Measurements from ENCODE around the gene CLIC3. TPM values are rescaled to one million over a fixed set of nuclear protein-coding genes. Genes with fewer than 3 reads are reported as not detected.

Gene CLIC3
- total RNA-seq, 4 donors from 2014 or later: 0.36 TPM; not detected in 3

- no peaks in the 10 kb centered on the region for H3K27me3 ChIP-seq
- H3K4me1 ChIP-seq: peaks cover 4 to 16% of the 10 kb centered on the region in 2 donors
- H3K36me3 ChIP-seq: no peaks in the 10 kb centered on the region
- intact Hi-C loops (cut with DNase I; ENCODE audit: low total_unique reads): no loop called here
- H3K9me3 ChIP-seq: no peaks in the 10 kb centered on the region
- H3K27ac ChIP-seq: no peak overlapping the region
- ATAC-seq: no peak
- TF ChIP-seq CTCF (IDR thresholded peaks at IDR 0.05 in 4 of 5, conservative IDR thresholded peaks at IDR 0.05 in 1 of 5) (no peak), POLR2A (IDR thresholded peaks at IDR 0.05) (no peak)
- no peak overlapping the region for H3K4me3 ChIP-seq
- DNase-seq: no peak
- in situ Hi-C loops (cut with MboI; ENCODE audit: low sequenced_read_pairs in 4 of 4): no loop called here
These were observed 44.0 kb downstream of the CLIC3 start for GRCh38 chr9:136952321-136952850.

DNA sequence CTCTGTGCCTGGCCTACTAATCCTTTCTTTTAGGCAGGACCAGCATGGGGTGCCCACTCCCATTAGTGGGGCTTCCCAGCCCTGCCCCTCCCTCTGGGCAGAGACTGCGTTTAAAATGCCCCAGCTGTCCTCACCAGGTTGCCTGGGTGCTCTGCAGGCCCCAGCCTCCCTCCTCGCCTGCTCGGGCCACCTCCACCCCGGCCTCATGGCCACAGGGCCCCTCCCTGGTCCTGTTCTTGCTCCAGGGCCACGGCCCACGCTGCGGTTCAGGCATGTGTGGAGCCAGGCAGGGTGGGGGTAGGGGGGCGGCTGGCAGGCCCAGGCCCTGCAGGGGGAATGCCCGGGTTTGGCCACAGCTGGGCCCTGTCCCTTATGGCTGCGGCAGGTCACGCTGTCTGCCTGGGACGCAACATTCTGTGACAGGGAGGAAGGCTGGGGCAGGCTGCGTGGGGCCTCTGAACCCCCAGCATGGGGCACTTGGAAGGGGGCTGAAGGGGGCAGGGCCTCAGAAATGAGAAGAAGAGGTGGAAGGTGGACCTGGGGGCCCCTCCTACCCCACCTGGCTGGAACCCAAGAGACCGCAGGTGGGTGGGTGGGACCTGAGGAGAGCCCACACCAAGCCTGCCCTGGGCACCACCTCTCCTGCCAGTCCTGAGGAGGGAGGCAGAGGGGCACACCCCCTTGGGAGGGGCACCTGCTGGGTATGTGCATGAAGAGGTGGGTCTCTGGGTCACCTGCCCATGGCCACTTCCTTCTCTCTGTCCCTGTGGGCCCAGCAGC, 44.6 kb downstream of the CLIC3 start, which contains the start of gene LCN12:
Gene LCN12, plus strand, starts transcription at position 733 of the 780 bp plus-strand sequence. CDS start 55 bp downstream, outside the sequence.
- no peak within 1 kb of the TSS for H3K4me3 ChIP-seq
- H3K27ac ChIP-seq: peak within 1 kb of the TSS in 2 of 4 donors; percentile 89 to 91
- no peaks in the 10 kb centered on the region for H3K36me3 ChIP-seq
- no peaks in the 10 kb centered on the region for H3K9me3 ChIP-seq
- peaks cover 6 to 22% of the 10 kb centered on the region in 2 donors for H3K4me1 ChIP-seq
- DNase-seq: no peak
- in situ Hi-C loops (cut with MboI; ENCODE audit: low sequenced_read_pairs in 4 of 4): no loop called here
- no peak for ATAC-seq
- H3K27me3 ChIP-seq: no peaks in the 10 kb centered on the region
- TF ChIP-seq POLR2A (IDR thresholded peaks at IDR 0.05) (no peak), CTCF (IDR thresholded peaks at IDR 0.05 in 4 of 5, conservative IDR thresholded peaks at IDR 0.05 in 1 of 5) (no peak)
- intact Hi-C loops (cut with DNase I; ENCODE audit: low total_unique reads): loop anchor here (2.0 kb wide), 2 partner anchors 41 to 65 kb away; partner anchors contain the start of genes PAXX and TRAF2

DNA sequence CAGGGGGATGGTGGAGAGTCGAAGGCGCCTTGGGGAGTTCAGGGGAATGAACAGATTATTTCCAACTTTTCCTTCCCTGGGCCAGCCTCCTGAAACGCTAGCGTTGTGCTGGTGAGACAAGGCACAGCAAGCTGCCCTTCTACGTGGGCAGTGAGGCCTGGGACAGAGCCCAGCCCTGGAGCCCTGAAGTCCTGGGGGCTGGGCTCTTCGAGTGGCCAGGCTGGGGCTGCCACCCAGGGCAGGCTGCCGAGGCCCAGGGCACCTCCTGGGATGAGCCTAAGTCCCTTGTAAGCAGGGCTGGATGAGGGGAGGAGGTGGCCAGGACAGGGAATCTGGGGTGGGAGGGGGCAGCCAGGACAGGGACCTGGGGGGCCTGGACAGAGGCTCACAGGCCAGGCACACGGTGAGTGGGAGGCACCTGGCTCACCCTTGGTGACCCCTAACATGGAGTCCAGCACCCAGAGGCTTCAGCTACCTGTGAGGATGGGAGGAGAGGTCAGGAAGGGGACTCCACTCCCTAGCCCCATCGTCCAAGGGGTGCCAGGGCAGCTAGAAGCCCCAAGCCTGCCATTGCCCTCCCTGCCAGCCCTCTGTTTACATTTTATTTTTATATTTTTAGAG, 45.6 kb downstream of the CLIC3 start:
- Histone ChIP-seq H3K4me3 (peak overlapping the region; percentile 67 to 82 (median 79)), H3K27ac (peak overlapping the region; percentile 85 to 91 (median 87)), H3K9me3 (no peaks in the 10 kb centered on the region), H3K27me3 (no peaks in the 10 kb centered on the region), H3K4me1 (peaks cover 6 to 25% of the 10 kb centered on the region in 2 donors), H3K36me3 (no peaks in the 10 kb centered on the region)
- peak; percentile 14 to 22 for ATAC-seq
- intact Hi-C loops (cut with DNase I; ENCODE audit: low total_unique reads) (loop anchor here (2.0 kb wide), 2 partner anchors 42 to 64 kb away; partner anchors contain the start of genes PAXX and TRAF2), in situ Hi-C loops (cut with MboI; ENCODE audit: low sequenced_read_pairs in 4 of 4) (no loop called here)
- TF ChIP-seq CTCF (IDR thresholded peaks at IDR 0.05 in 4 of 5, conservative IDR thresholded peaks at IDR 0.05 in 1 of 5) (no peak), POLR2A (IDR thresholded peaks at IDR 0.05) (no peak)
- DNase-seq: no peak

DNA sequence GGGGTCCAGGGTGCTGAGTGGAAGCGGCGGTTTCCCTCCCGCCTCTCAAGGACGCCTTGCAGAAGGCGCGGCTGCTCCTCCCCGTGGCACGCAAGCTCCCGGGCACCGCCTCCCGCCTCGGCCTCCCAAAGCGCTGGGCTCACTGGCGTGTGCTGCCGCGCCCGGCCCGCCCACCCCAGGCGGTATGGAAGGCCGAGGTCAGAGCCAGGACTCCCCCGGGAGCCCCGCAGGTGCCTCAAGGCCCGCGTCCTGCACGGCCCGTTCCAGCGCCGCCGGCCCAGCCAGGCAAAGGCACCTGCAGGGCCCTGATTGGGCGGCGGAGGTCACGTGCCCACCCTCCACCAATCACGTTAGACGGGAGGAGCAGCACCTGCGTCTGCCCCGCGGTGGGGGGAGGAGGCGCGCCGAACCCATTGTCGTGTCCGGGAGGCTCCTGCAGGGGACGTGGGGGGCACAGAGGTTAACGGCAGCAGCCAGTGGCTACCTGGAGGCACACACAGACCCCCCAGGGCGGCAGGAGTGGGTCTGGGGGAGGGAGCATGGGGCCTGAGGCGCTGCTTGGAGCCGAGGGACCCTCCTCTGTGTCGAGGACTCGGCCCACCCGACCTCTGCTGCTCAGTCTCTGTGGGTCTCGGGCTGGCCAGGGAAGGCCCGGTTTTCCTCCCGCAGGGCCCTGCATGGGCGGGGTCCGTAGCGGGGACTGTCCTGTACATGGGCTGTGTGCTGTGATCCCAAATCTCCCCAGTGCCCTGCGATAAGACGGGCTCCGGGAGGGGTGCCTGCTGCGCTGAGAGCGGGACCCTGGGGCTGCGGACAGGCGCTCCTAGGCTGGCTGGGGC, 46.3 kb downstream of the CLIC3 start:
- intact Hi-C loops (cut with DNase I; ENCODE audit: low total_unique reads) (loop anchor here (2.0 kb wide), 2 partner anchors 43 to 63 kb away; partner anchors contain the start of genes PAXX and TRAF2), in situ Hi-C loops (cut with MboI; ENCODE audit: low sequenced_read_pairs in 4 of 4) (loop anchor here in 2 of 4 donors (10.0 to 25.0 kb wide), 2 partner anchors 85 to 163 kb away; partner anchors contain the start of genes CCDC183 (in 1 of the 2), FUT7 (in 1 of the 2) and TMEM141 (in 1 of the 2))
- ATAC-seq (peak; percentile 89 to 91), DNase-seq (peak; percentile 92 to 96)
- TF ChIP-seq CTCF (IDR thresholded peaks at IDR 0.05 in 4 of 5, conservative IDR thresholded peaks at IDR 0.05 in 1 of 5) (peak in 3 of 5 experiments; percentile 37 to 51 (median 37)), POLR2A (IDR thresholded peaks at IDR 0.05) (peak; percentile 84 to 85)
- Histone ChIP-seq H3K36me3 (no peaks in the 10 kb centered on the region), H3K27ac (peak overlapping the region; percentile 85 to 91 (median 87)), H3K9me3 (no peaks in the 10 kb centered on the region), H3K4me3 (peak overlapping the region; percentile 67 to 82 (median 79)), H3K4me1 (peaks cover 6 to 26% of the 10 kb centered on the region in 2 donors), H3K27me3 (no peaks in the 10 kb centered on the region)
